HG03521 (cell line): ENCODE data around the gene TM4SF4.

Experiments
- ATAC-seq: cut with Tn5 transposase; IDR thresholded peaks from one replicate; pipeline ENCODE4 v1.9.1; 2021; ENCODE audit warnings: mild to moderate bottlenecking, moderate library complexity; ENCODE audit not compliant: unreplicated experiment

TM4SF4 gene

GRCh38 chr3:149542375-149543312 lies 68.1 kb downstream of the TM4SF4 start:
- ATAC-seq = no peak

- no peak for ATAC-seq
These were observed 70.6 kb downstream of the TM4SF4 start for GRCh38 chr3:149545049-149545448.

- no peak for ATAC-seq
These were observed 72.9 kb downstream of the TM4SF4 start for GRCh38 chr3:149547413-149547812.

GRCh38 chr3:149547954-149548668 lies 73.6 kb downstream of the TM4SF4 start:
- ATAC-seq = no peak

GRCh38 chr3:149548669-149549065 lies 74.2 kb downstream of the TM4SF4 start:
- no peak for ATAC-seq

- no peak for ATAC-seq
These were observed 77.0 kb downstream of the TM4SF4 start for GRCh38 chr3:149551500-149551899.

GRCh38 chr3:149552700-149553099 lies 78.2 kb downstream of the TM4SF4 start:
- ATAC-seq = no peak
